SK-N-SH (cell line): ENCODE results near the gene FLT4. TPM values are rescaled to one million over a fixed set of nuclear protein-coding genes. Genes with fewer than 3 reads are reported as not detected.

Source experiments
- CTCF ChIA-PET: fragments of 300-600, 350-600 bp; formaldehyde crosslinking; extraction: SDS; loops from one replicate; lab custom pipeline; 2021; lab: Yijun Ruan, JAX
- POLR2A ChIA-PET: fragments of 350-600 bp; sonication (Branson Sonifier 250); formaldehyde crosslinking; extraction: SDS; loops from one replicate; lab custom pipeline; 2020; ENCODE audit warnings: antibody characterized with exemption, inconsistent platforms; lab: Yijun Ruan, JAX
- DNase-seq: peaks from one replicate; pipeline ENCODE4 v3.0.0; 2012
- H2AFZ ChIP-seq: fragments of 200-600 bp; sonication (generic); 2 replicates; pipeline ENCODE4 v1.8.1; 2016; ENCODE audit warnings: antibody characterized with exemption, mild to moderate bottlenecking, low read depth
- H3F3A ChIP-seq: fragments of 200-600 bp; sonication (generic); replicated peaks from 2 replicates; pipeline ENCODE3; 2016; ENCODE audit warnings: antibody characterized with exemption, mild to moderate bottlenecking; ENCODE audit not compliant: insufficient read depth
- H3K27ac ChIP-seq, 2 experiments: fragments of 200-500 bp in 1 of 2; fragments of 200-600 bp in 1 of 2; sonication (Bioruptor generic) in 1 of 2; sonication (generic), shearing (Covaris generic) in 1 of 2; 2 replicates each; pipeline versions ENCODE4 v1.5.1 to v1.6.1; 2014 to 2016; ENCODE audit warnings: low read depth in 2 of 2, inconsistent platforms in 1 of 2, low read length in 1 of 2, mild to moderate bottlenecking in 1 of 2, mixed read lengths in 1 of 2
- H3K27me3 ChIP-seq: fragments of 200-600 bp; sonication (generic), shearing (Covaris generic); 2 replicates; pipeline ENCODE4 v1.6.1; 2016; ENCODE audit warnings: mixed run types; ENCODE audit not compliant: insufficient read depth
- H3K36me3 ChIP-seq, 2 experiments: fragments of 200-500 bp in 1 of 2; fragments of 200-600 bp in 1 of 2; sonication (Bioruptor generic) in 1 of 2; sonication (generic) in 1 of 2; replicated peaks in 1 of 2; 2 replicates each; pipeline versions ENCODE3 to v1.5.1; 2014 to 2016; ENCODE audit warnings: low read length in 1 of 2, mild to moderate bottlenecking in 1 of 2; ENCODE audit not compliant: insufficient read depth in 2 of 2, control insufficient read depth in 1 of 2
- H3K4me1 ChIP-seq, 2 experiments: fragments of 200-500 bp in 1 of 2; fragments of 200-600 bp in 1 of 2; sonication (Bioruptor generic) in 1 of 2; sonication (generic), shearing (Covaris generic) in 1 of 2; 2 replicates each; pipeline versions ENCODE4 v1.5.1 to v1.6.1; 2014 to 2016; ENCODE audit warnings: low read depth in 1 of 2, low read length in 1 of 2, mixed run types in 1 of 2; ENCODE audit not compliant: insufficient read depth in 2 of 2, control insufficient read depth in 1 of 2
- H3K4me2 ChIP-seq: fragments of 200-600 bp; sonication (generic), shearing (Covaris generic); 2 replicates; pipeline ENCODE4 v1.6.1; 2017; ENCODE audit warnings: mixed run types
- H3K4me3 ChIP-seq, 2 experiments: fragments of 200-500 bp in 1 of 2; fragments of 200-600 bp in 1 of 2; sonication (Bioruptor generic) in 1 of 2; sonication (generic), shearing (Covaris generic) in 1 of 2; 2 replicates each; pipeline versions ENCODE4 v1.5.1 to v1.8.1; 2014 to 2016; ENCODE audit warnings: low read depth in 2 of 2, inconsistent platforms in 1 of 2, low read length in 1 of 2, mild to moderate bottlenecking in 1 of 2, mixed read lengths in 1 of 2, moderate library complexity in 1 of 2
- H3K79me2 ChIP-seq: fragments of 200-600 bp; sonication (generic); 2 replicates; pipeline ENCODE4 v1.8.1; 2017; ENCODE audit warnings: mild to moderate bottlenecking; ENCODE audit not compliant: insufficient read depth
- H3K9ac ChIP-seq: fragments of 200-600 bp; sonication (generic); 2 replicates; pipeline ENCODE4 v1.6.1; 2017; ENCODE audit warnings: mixed run types
- H3K9me2 ChIP-seq: fragments of 200-600 bp; sonication (generic); 2 replicates; pipeline ENCODE4 v1.6.1; 2017; ENCODE audit warnings: mixed run types
- H3K9me3 ChIP-seq: fragments of 200-600 bp; sonication (generic); 2 replicates; pipeline ENCODE4 v1.6.1; 2017; ENCODE audit warnings: mixed run types, mild to moderate bottlenecking, moderate library complexity
- H4K20me1 ChIP-seq: fragments of 200-600 bp; sonication (generic); 2 replicates; pipeline ENCODE4 v1.6.1; 2017; ENCODE audit warnings: mild to moderate bottlenecking, mixed run types; ENCODE audit not compliant: insufficient read depth
- EP300 ChIP-seq, 2 experiments: IDR thresholded peaks; 2 replicates each; pipeline versions ENCODE4 v1.4.0 to v1.6.1; 2012; ENCODE audit warnings: borderline replicate concordance in 1 of 2, low read depth in 1 of 2, low read length in 1 of 2
- EZH2phosphoT487 ChIP-seq: fragments of 200-600 bp; sonication (generic); IDR thresholded peaks from 2 replicates; pipeline ENCODE4 v1.6.1; 2017; ENCODE audit warnings: low read depth, mixed run types, mild to moderate bottlenecking, antibody characterized with exemption, moderate library complexity, borderline replicate concordance
- JUND ChIP-seq: IDR thresholded peaks from 2 replicates; pipeline ENCODE4 v1.4.0; 2012
- NFIC ChIP-seq: IDR thresholded peaks from 2 replicates; pipeline ENCODE4 v1.4.0; 2012; ENCODE audit warnings: borderline replicate concordance
- RCOR1 ChIP-seq: fragments of 150-350 bp; IDR thresholded peaks from 2 replicates; pipeline ENCODE4 v1.6.1; 2017; ENCODE audit warnings: antibody characterized with exemption, low read length
- RFX5 ChIP-seq: IDR thresholded peaks from 2 replicates; pipeline ENCODE4 v1.6.1; 2012; ENCODE audit warnings: mild to moderate bottlenecking, improper control_type of control experiment, low read length
- RXRA ChIP-seq: IDR thresholded peaks from 2 replicates; pipeline ENCODE4 v1.4.0; 2012; ENCODE audit warnings: low read depth, mild to moderate bottlenecking, borderline replicate concordance
- SMC3 ChIP-seq: IDR thresholded peaks from 2 replicates; pipeline ENCODE4 v1.6.1; 2012; ENCODE audit warnings: low read depth, low read length, improper control_type of control experiment
- TAF1 ChIP-seq: IDR thresholded peaks from 2 replicates; pipeline ENCODE4 v1.6.1; 2012; ENCODE audit warnings: low read depth, mild to moderate bottlenecking, low read length, moderate library complexity, borderline replicate concordance
- TCF12 ChIP-seq: IDR thresholded peaks from 2 replicates; pipeline ENCODE4 v1.4.0; 2012
- USF2 ChIP-seq: fragments of 150-350 bp; IDR thresholded peaks from 2 replicates; pipeline ENCODE4 v1.6.1; 2017; ENCODE audit warnings: antibody characterized with exemption, low read length, low read depth, borderline replicate concordance
- ZBTB33 ChIP-seq: IDR thresholded peaks from 2 replicates; pipeline ENCODE4 v1.4.0; 2012; ENCODE audit warnings: low read depth, borderline replicate concordance
- WGBS: methylation state at CpG from one replicate; pipeline ENCODE4 v1.1.6; 2017; ENCODE audit warnings: low lambda C conversion rate; 5-methylcytosine and 5-hydroxymethylcytosine counted together
- polyA plus RNA-seq, 3 experiments: library from polyadenylated mRNA; depleted of rRNA; stranded (reverse); fragments of >200 nt; gene quantifications; 2 replicates each; pipeline ENCODE4 v1.2.3, GENCODE V29; 2012
- TF ChIP-seq, protein P1 (sequence below): IDR thresholded peaks from 2 replicates; pipeline ENCODE4 v1.4.0; 2012; ENCODE audit warnings: low read depth, borderline replicate concordance
- TF ChIP-seq, protein P2 (sequence below): IDR thresholded peaks from 2 replicates; pipeline ENCODE4 v1.4.0; 2012; ENCODE audit warnings: low read depth
- TF ChIP-seq, protein P3 (sequence below): IDR thresholded peaks from 2 replicates; pipeline ENCODE4; 2012

FLT4 gene
- polyA plus RNA-seq, 1 of the 3 experiments (the other 2 are of a cell fraction): 0.05 TPM

- H3F3A ChIP-seq: no peaks in the 10 kb centered on the region
- H3K4me2 ChIP-seq: no peak overlapping the region
- H3K4me3 ChIP-seq: no peak overlapping the region
- no peak for DNase-seq
- no peaks in the 10 kb centered on the region for H3K9me3 ChIP-seq
- no peak overlapping the region for H3K27ac ChIP-seq
- H2AFZ ChIP-seq: no peak overlapping the region
- POLR2A ChIA-PET: no interaction called here
- no peak overlapping the region for H3K9ac ChIP-seq
- H3K9me2 ChIP-seq: no peaks in the 10 kb centered on the region
- no peaks in the 10 kb centered on the region for H3K79me2 ChIP-seq
- peaks cover 8% of the 10 kb centered on the region for H3K27me3 ChIP-seq
- 34% methylated on average over 10 of the region's 10 CpGs for WGBS
- no peaks in the 10 kb centered on the region for H4K20me1 ChIP-seq
- CTCF ChIA-PET: interaction anchor here (1.2 kb wide), 1 partner anchor 56 kb away, joined by 3 read pairs; no protein-coding TSS in a partner anchor
- H3K4me1 ChIP-seq: no peaks in the 10 kb centered on the region; a peak in 1 of 4 replicates
- TF ChIP-seq EP300 (IDR thresholded peaks at IDR 0.05; ENCODE audit: borderline replicate concordance in 1 of 2, low read depth in 1 of 2, low read length in 1 of 2) (no peak), TCF12 (no peak), USF2 (no peak), ZBTB33 (no peak), NFIC (no peak)
- TF ChIP-seq, protein P1, sequence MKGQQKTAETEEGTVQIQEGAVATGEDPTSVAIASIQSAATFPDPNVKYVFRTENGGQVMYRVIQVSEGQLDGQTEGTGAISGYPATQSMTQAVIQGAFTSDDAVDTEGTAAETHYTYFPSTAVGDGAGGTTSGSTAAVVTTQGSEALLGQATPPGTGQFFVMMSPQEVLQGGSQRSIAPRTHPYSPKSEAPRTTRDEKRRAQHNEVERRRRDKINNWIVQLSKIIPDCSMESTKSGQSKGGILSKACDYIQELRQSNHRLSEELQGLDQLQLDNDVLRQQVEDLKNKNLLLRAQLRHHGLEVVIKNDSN: no peak
- no peaks in the 10 kb centered on the region for H3K36me3 ChIP-seq
Measured at GRCh38 chr5:180666812-180667211, 17.4 kb upstream of the FLT4 start.

GRCh38 chr5:180665682-180666404, 16.4 kb upstream of the FLT4 start:
- Histone ChIP-seq H3K4me1 (no peaks in the 10 kb centered on the region; a peak in 1 of 4 replicates), H3K36me3 (no peaks in the 10 kb centered on the region), H3F3A (no peaks in the 10 kb centered on the region), H3K9ac (no peak overlapping the region), H3K27ac (no peak overlapping the region), H2AFZ (no peak overlapping the region), H4K20me1 (no peaks in the 10 kb centered on the region), H3K9me3 (no peaks in the 10 kb centered on the region), H3K27me3 (peaks cover 7% of the 10 kb centered on the region; the same call in 1 of the 2 replicates), H3K79me2 (no peaks in the 10 kb centered on the region), H3K4me3 (no peak overlapping the region), H3K9me2 (no peaks in the 10 kb centered on the region), H3K4me2 (no peak overlapping the region)
- CTCF ChIA-PET: no interaction called here
- no peak for DNase-seq
- 30% methylated on average over 20 of the region's 22 CpGs for WGBS
- POLR2A ChIA-PET: no interaction called here
- TF ChIP-seq TAF1 (no peak), SMC3 (no peak), RXRA (no peak), ZBTB33 (no peak), EP300 (IDR thresholded peaks at IDR 0.05; ENCODE audit: borderline replicate concordance in 1 of 2, low read depth in 1 of 2, low read length in 1 of 2) (no peak), EZH2phosphoT487 (no peak), JUND (no peak), RCOR1 (no peak), RFX5 (no peak), USF2 (no peak)
- TF ChIP-seq, protein P2, sequence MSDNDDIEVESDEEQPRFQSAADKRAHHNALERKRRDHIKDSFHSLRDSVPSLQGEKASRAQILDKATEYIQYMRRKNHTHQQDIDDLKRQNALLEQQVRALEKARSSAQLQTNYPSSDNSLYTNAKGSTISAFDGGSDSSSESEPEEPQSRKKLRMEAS: no peak
- TF ChIP-seq, protein P3, sequence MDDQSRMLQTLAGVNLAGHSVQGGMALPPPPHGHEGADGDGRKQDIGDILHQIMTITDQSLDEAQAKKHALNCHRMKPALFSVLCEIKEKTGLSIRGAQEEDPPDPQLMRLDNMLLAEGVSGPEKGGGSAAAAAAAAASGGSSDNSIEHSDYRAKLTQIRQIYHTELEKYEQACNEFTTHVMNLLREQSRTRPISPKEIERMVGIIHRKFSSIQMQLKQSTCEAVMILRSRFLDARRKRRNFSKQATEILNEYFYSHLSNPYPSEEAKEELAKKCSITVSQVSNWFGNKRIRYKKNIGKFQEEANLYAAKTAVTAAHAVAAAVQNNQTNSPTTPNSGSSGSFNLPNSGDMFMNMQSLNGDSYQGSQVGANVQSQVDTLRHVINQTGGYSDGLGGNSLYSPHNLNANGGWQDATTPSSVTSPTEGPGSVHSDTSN: no peak
